ENCODE results near the gene SLC25A21.

DNA sequence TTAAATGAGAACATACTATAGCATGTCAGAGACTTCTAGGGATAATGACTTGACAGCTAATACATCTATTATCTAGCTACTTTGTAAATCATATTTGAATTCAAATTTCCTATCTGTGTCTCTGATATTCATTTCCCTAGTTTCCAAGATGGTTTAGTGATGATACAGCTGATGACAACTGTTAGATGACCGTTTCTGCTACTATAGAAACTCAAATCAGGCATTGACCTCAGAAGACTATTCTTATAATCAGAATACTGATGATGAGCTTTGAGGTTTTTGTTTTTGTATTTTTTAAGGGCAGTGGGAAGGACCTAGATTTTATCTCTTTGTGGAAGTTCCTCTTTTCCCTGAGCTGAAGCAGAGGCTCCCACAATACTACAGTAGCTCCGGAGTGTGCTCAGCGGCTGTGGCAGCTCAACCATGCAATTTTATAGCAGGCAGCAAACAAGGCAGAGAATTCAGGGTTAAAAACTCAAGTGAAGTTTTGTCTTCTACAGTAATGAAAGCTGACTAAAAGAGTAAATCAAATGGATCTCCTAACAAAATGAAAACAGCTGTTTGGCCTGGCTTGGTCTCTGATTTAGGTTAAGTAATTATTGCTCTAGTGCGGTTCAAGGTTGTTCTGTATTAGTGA is 145.1 kb downstream of the SLC25A21 start:
- TF ChIP-seq CTCF (IDR thresholded peaks at IDR 0.05; ENCODE audit: insufficient read depth, low read length, poor library complexity, severe bottlenecking): no peak
- no peak for TF ChIP-seq EZH2phosphoT487 (conservative IDR thresholded peaks at IDR 0.05; ENCODE audit: low read length)

Data from SU-DHL-6 (cell line).